ENCODE results near the gene MAP3K14. TPM values are rescaled to one million over a fixed set of nuclear protein-coding genes. Genes with fewer than 3 reads are reported as not detected.

MAP3K14 gene
- total and polyA plus RNA-seq, 9 donors, result 2.4 to 19.8 (median 10.7) TPM

DNA sequence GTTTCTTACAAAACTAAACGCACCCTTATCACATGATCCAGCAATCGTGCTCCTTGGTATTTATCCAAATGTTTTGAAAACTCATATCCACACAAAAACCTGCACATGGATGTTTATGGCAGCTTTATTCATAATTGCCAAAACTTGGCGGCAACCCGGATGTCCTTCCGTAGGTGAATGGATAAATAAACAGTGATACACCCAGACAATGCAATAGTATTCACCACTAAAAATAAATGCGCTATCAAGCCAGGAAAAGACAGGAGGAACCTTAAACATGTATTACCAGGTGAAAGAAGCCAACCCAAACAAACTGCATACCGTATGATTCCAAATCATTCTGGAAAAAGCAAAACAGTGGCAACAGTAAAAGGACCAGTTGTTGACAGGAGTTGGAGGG, 64.9 kb downstream of the MAP3K14 start:
- intact Hi-C loops (cut with DNase I), result no loop called here
- Histone ChIP-seq H3K27ac (no peak overlapping the region), H3K36me3 (no peaks in the 10 kb centered on the region), H3K4me3 (no peak overlapping the region), H3K9me3 (no peaks in the 10 kb centered on the region), H3K27me3 (no peaks in the 10 kb centered on the region), H3K4me1 (ENCODE audit: insufficient read depth) (peaks cover 3% of the 10 kb centered on the region)
- no peak for DNase-seq
- 24 to 44% (median 38%) methylated on average over 7 of the region's 7 CpGs for WGBS, 3 donors
- TF ChIP-seq, protein P1, sequence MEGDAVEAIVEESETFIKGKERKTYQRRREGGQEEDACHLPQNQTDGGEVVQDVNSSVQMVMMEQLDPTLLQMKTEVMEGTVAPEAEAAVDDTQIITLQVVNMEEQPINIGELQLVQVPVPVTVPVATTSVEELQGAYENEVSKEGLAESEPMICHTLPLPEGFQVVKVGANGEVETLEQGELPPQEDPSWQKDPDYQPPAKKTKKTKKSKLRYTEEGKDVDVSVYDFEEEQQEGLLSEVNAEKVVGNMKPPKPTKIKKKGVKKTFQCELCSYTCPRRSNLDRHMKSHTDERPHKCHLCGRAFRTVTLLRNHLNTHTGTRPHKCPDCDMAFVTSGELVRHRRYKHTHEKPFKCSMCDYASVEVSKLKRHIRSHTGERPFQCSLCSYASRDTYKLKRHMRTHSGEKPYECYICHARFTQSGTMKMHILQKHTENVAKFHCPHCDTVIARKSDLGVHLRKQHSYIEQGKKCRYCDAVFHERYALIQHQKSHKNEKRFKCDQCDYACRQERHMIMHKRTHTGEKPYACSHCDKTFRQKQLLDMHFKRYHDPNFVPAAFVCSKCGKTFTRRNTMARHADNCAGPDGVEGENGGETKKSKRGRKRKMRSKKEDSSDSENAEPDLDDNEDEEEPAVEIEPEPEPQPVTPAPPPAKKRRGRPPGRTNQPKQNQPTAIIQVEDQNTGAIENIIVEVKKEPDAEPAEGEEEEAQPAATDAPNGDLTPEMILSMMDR (IDR thresholded peaks at IDR 0.05), result no peak
- no peak for TF ChIP-seq EP300 (IDR thresholded peaks at IDR 0.05)
- TF ChIP-seq POLR2A (IDR thresholded peaks at IDR 0.05), result no peak

DNA sequence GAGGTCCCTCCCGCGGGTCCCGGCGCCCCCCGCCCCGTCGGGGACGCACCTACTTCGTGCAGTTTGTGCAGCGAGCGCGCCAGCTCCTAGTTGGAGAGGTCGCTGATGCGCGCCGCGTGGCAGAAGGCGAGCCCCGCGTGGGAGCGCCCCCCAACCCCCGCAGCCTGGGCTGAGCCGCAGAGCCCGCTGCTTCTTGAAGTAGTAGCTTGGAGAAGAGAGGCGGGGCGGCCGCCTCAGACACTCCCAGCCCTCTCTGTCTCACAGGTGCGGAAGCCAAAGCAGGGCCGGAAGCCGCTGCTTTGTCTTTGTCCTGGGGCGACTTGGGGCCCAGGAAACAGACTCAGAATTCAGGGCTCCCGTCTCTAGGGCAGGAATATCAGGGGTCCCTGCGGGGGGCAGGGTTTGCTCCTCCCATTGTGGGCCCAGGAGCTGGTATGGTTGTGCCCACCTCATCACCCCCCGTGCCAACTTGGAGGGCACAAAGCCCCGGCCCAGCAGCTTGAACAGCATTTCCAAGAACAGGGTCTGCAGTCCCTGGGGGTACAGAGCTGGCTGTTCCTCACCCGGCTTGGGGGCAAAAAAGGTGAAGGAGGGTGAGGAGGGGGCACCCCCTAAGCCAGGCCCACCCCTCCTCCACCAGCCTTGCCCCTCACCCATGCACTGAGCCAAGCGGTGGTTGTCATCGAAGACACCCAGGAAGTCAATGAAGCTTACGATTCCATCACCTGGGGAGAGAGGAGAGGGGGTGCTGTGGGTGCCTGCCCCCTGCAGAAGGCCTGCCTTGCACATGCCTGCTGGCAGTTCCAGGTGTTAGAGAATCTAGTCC, 68.5 kb downstream of the MAP3K14 start:
- Histone ChIP-seq H3K27me3 (no peaks in the 10 kb centered on the region), H3K27ac (no peak overlapping the region), H3K4me3 (peak overlapping the region; percentile 34), H3K36me3 (no peaks in the 10 kb centered on the region), H3K9me3 (no peaks in the 10 kb centered on the region), H3K4me1 (ENCODE audit: insufficient read depth) (peaks cover 7% of the 10 kb centered on the region)
- TF ChIP-seq EP300 (IDR thresholded peaks at IDR 0.05) (no peak), POLR2A (IDR thresholded peaks at IDR 0.05) (no peak)
- TF ChIP-seq, protein P1 (IDR thresholded peaks at IDR 0.05), result no peak
- intact Hi-C loops (cut with DNase I), result no loop called here
- 18 to 26% (median 22%) methylated on average over 23 to 39 of the region's 39 CpGs for WGBS, 3 donors
- peak in 1 of 5 donors; percentile 60 for DNase-seq

DNA sequence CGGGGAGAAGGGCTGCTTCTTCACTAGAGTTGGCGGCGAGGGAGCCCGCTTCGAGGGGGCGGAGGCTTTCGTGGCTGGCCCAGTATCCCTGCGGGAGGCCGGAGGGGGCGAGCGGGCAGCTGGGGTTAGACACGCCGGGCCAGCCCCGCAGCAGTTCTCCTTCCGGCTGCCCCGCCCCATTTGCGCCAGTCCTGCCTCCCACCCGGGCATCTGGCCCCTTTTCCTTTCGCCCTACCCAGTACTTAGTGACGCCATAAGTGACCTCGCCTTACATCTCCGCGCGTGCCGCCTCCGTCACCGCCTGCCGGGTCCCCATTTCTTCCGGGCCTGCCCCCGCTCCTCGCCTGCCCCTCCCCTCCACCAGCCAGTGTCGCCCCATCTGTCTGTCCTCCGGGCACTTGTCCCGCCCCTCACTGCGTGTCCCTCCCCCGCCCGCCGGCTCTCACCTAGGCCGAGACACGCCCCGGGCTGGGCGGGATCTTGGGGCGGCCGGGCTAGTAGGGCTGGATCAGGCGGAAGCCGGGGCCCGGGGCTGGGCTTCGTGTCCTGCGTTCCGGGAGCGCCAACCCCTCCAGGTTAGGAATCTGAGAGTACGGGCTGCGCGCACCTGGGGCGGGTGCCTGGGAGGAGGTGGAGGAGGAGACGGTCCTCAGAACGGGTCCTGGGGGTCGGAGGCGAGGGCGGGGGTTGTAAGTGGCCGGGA, 69.2 kb downstream of the MAP3K14 start:
- Histone ChIP-seq H3K27me3 (no peaks in the 10 kb centered on the region), H3K36me3 (no peaks in the 10 kb centered on the region), H3K27ac (no peak overlapping the region), H3K4me3 (peak overlapping the region; percentile 34), H3K4me1 (ENCODE audit: insufficient read depth) (peaks cover 7% of the 10 kb centered on the region), H3K9me3 (no peaks in the 10 kb centered on the region)
- intact Hi-C loops (cut with DNase I), result no loop called here
- 1% methylated on average over 51 to 61 of the region's 61 CpGs for WGBS, 3 donors
- DNase-seq, result peak; percentile 67 to 83 (median 80)
- TF ChIP-seq, protein P1 (IDR thresholded peaks at IDR 0.05), result no peak
- no peak for TF ChIP-seq EP300 (IDR thresholded peaks at IDR 0.05)
- TF ChIP-seq POLR2A (IDR thresholded peaks at IDR 0.05), result no peak

DNA sequence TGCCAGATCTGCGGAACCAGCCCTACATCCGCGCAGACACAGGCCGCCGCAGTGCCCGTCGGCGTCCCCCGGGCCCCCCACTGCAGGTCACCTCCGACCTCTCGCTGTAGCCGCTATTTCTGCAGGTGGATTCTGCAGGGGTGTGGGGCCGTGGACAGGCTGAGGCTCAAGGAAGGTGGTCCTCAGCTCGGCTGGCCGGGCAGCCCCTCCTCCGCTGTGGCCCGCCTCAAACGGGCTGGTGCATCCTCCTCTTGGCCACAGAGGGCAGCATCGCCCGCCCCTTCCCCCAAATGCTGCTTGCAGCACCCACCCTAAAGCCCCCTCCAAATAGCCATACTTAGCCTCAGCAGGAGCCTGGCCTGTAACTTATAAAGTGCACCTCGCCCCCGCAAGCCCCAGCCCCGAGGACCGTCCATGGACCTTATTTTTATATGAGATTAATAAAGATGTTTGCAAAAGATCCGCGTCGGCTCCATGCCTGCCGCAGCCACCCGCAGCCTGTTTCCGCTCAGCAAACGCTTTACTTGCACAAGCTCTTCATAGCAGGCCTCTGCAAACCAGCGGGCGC, 69.9 kb downstream of the MAP3K14 start:
- intact Hi-C loops (cut with DNase I), result no loop called here
- DNase-seq, result peak in 2 of 5 donors; percentile 34 to 55
- H3K36me3 ChIP-seq, result no peaks in the 10 kb centered on the region
- no peaks in the 10 kb centered on the region for H3K9me3 ChIP-seq
- TF ChIP-seq POLR2A (IDR thresholded peaks at IDR 0.05) (no peak), EP300 (IDR thresholded peaks at IDR 0.05) (no peak)
- TF ChIP-seq, protein P1 (IDR thresholded peaks at IDR 0.05), result peak in 1 of 3 donors; percentile 28
- H3K27me3 ChIP-seq, result no peaks in the 10 kb centered on the region
- WGBS, 3 donors, result 5 to 11% (median 9%) methylated on average over 32 to 33 of the region's 33 CpGs
- peaks cover 7% of the 10 kb centered on the region for H3K4me1 ChIP-seq (ENCODE audit: insufficient read depth)
- no peak overlapping the region for H3K27ac ChIP-seq
- H3K4me3 ChIP-seq, result peak overlapping the region; percentile 34

Data from ovary (tissue), 9 donors.